GM18507 (cell line): ENCODE measurements around the gene PITRM1.
"Not testable (repeated sequence)": the region's sequence is repeated elsewhere in the genome, so short reads cannot be mapped to it uniquely, and the experiment has no call there.

Source experiments
- DNase-seq: peaks from one replicate; pipeline ENCODE4 v3.0.0; 2011; ENCODE audit warnings: low read depth; ENCODE audit not compliant: insufficient read length; ENCODE audit errors: extremely low spot score
- FAIRE-seq: peaks from 2 replicates; lab custom pipeline; 2011; peaks lifted over from hg19 to GRCh38; lab: Jason Lieb, UNC

Gene PITRM1

DNA sequence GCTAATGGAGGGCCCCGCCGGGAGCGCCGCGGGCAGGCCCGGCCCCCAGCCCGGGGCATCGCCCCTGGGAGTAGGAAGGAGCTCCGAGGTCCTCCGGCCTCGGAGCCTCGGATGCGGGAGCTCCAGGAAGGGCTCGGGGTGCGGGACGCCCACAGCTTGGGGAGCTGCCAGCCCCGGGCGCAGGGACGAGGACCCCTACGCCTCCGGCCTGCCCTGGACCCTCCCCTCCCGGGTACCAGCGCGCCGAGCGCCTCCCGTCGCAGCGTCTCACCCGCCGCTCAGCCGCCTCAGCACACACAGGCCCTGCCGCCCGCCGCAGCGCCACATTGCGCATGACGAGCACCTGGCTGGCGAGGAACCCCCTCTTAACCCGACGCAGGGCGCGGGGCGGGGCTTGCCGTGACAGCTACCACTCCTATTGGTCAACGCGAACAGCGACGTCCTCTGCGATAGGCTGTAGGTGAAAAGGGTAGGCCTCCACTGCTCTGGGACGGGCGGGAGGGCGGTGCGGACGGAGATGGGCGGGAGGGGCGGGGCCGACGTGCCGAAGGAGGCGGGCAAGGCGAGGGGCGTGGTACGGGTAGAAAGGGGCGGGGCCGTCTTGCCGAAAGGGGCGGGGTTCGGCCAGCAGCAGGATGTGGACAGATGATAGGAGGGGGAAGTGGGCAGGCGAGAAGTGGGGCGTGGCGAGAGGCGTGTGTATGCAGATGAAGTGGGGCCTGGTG lies at the start of gene PITRM1:
Gene PITRM1, minus strand, starts transcription at position 337 of the 725 bp plus-strand sequence. Its CDS starts 10 bp downstream, at position 327.
- FAIRE-seq, result peak; percentile 99
- peak; percentile 96 for DNase-seq

DNA sequence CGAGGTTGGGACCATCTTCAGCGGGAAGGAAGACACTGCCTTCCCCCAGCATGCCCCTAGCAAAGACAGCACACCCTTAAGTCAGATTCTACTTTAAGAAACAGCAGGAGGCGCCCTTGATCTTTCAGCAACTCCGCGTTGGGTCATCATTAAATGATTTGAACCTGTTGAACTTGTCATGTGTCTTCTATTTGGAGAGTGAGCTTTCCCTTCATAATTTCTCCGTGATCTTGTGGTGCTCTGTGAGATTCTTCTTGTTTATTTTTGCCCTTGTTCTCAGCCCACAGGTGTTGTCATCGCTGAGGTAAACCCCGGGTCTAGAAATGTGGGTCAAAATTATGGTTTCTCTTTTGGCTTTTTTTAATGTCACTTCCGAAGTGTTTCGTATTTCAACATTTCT lies 49.5 kb upstream of the PITRM1 start:
- FAIRE-seq (no peak), DNase-seq (no peak)

DNA sequence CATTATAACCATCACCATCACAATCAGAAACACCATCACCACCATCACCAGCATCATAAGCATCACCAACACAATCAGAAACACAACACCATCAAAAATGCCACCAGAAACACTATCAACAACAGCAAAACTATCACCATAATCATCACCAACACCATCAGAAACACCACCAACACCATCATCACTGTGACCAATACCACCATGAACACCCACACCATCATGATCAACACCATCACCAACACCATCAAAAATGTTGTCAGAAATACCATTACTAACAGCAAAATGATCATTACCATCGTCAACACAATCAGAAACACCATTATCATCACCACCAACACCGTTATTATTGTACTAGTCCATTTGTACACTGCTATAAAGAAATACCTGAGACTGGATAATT lies 49.0 kb upstream of the PITRM1 start:
- FAIRE-seq, DNase-seq: not testable (repeated sequence)

- FAIRE-seq (no peak), DNase-seq (no peak)
Measured at GRCh38 chr10:3220853-3221252, 48.3 kb upstream of the PITRM1 start.

DNA sequence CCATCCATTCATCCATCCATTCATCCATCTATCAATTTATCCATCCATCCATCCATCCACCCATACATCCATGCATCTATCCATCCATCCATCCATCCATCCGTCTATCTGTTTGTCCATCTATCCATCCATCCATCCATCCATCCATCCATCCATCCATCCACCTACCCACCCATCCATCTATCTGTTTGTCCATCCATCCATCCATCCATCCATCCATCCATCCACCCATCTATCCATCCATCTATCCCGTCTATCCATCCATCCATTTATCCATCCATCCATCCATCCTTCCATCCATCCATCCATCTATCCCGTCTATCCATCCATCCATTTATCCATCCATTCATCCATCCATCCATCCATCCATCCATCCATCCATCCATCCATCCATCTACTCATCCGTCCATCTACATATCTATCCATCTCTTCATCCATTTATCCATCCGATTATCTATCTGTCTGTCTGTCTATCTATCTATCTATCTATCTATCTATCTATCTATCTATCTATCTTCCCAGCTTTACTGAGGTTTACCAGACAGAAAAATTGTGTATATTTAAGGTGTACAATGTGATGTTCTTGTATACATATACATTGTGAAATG lies 46.5 kb upstream of the PITRM1 start:
- not testable (repeated sequence) for FAIRE-seq, DNase-seq

DNA sequence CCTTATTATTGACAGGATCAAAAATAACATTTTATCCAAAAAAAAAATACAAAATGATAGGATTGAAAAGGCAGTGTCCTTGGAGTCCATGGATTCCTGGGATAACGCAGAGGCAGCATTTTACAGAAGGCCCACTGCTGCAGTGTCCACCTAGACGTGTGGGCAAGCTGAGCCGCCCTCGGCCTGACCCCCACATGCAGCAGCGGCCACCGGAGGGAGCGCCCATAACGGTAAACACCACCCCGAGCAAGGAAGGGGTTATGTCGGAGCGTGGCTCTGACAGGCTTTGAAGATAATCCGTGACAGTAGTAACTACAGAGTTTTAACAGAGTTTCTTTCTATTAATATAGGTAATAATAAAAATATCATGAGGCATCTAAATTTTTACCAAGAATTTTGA lies 45.3 kb upstream of the PITRM1 start:
- no peak for DNase-seq
- FAIRE-seq, result no peak

DNA sequence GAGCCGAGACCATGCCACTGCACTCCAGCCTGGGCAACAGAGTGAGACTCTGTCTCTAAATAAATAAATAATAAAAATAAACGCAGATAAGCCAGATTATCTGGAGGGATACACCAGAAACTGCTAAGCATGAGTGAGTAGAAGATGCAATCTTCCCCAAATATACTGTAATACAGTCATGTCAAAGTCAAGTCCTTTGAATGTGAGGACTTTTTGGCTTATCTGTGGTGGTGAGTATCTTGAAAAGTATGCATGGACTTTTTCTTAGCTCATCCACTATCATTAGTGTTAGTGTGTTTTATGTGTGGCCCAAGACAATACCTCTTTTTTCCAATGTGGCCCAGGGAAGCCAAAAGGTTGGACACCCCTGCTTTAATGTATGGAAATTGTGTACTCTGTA lies 44.7 kb upstream of the PITRM1 start:
- DNase-seq (no peak), FAIRE-seq (no peak)

- no peak for DNase-seq
- FAIRE-seq, result no peak
Measured at GRCh38 chr10:3215153-3215775, 42.7 kb upstream of the PITRM1 start.

- DNase-seq (no peak), FAIRE-seq (no peak)
Measured at GRCh38 chr10:3213758-3214515, 41.4 kb upstream of the PITRM1 start.

GRCh38 chr10:3213208-3213607 lies 40.6 kb upstream of the PITRM1 start:
- no peak for DNase-seq

GRCh38 chr10:3210251-3210877 lies 37.8 kb upstream of the PITRM1 start:
- DNase-seq (no peak), FAIRE-seq (no peak)

More at GRCh38 chr10:3213208-3213607, 40.6 kb upstream of the PITRM1 start:
- FAIRE-seq, result no peak

- DNase-seq, result no peak
- no peak for FAIRE-seq
Measured at GRCh38 chr10:3208481-3209406, 36.2 kb upstream of the PITRM1 start.

GRCh38 chr10:3207351-3207750 lies 34.8 kb upstream of the PITRM1 start:
- FAIRE-seq (no peak), DNase-seq (no peak)

GRCh38 chr10:3206511-3207157 lies 34.1 kb upstream of the PITRM1 start:
- DNase-seq (no peak), FAIRE-seq (no peak)

DNA sequence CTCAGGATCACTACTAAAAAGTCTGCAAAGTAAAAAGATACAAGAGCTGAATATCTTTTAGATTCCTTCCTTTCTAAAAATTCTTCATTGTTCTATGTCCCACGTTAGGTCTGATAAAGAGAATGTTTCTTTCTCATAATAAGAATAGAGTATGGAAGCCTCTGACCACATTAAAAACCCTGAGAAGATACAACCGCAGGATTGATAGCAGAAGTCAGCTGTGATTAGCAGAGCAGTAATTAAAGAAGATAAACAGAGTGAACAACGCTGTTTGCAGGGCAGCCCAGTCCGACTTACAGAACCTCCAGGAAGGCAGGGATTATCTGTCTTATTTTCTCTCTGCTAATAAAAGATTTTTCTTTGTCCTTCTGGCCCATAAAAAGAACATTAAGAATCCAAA lies 31.4 kb upstream of the PITRM1 start:
- FAIRE-seq (no peak), DNase-seq (no peak)

- FAIRE-seq, result no peak
- DNase-seq, result no peak
Measured at GRCh38 chr10:3203016-3203811, 30.6 kb upstream of the PITRM1 start.

DNA sequence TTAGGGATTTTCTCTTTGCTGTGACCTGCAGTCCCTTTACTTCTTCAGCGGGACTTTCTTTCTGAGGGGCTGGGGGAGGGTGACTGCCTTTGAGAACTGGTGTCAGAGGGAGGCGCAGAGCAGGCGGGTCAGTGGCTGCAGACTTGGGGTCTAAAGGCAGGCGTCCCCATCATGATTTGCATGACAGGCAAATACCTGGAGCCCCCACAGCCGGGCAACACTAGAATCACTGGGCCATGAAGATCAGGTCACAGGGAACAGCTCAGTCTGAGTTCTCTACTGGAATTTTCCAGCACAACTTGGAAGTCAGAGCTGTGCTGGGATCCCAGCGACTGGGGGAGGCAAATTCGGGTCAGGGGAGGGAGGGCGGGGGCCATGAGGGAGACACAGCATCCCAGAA lies 29.2 kb upstream of the PITRM1 start:
- no peak for FAIRE-seq

More for the DNA sequence above, 29.2 kb upstream of the PITRM1 start:
- DNase-seq, result no peak
